GM19328 (cell line): Measurements from ENCODE around the gene GEN1.

Experiments used
- ATAC-seq: cut with Tn5 transposase; IDR thresholded peaks from one replicate; pipeline ENCODE4 v1.9.1; 2021; ENCODE audit warnings: mild to moderate bottlenecking, moderate library complexity; ENCODE audit not compliant: unreplicated experiment

Gene GEN1

DNA sequence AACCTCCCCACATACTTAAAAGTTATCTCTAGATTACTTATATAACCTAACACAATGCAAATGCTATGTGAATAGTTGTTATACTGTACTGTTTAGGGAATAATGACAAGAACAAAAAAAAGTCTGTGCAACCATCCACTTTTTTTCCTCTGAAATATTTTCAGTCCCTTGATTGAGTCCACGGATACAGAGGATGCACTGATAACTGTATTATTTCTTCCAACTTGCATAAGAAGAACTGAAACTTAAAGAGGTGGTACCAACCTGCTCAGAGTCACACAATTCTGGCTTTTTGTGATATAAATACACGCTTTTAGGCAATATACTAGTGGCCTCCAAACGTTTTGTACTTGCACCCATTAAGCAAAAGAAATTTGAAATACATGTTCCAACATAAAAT is 1.7 kb upstream of the GEN1 start:
- no peak for ATAC-seq

DNA sequence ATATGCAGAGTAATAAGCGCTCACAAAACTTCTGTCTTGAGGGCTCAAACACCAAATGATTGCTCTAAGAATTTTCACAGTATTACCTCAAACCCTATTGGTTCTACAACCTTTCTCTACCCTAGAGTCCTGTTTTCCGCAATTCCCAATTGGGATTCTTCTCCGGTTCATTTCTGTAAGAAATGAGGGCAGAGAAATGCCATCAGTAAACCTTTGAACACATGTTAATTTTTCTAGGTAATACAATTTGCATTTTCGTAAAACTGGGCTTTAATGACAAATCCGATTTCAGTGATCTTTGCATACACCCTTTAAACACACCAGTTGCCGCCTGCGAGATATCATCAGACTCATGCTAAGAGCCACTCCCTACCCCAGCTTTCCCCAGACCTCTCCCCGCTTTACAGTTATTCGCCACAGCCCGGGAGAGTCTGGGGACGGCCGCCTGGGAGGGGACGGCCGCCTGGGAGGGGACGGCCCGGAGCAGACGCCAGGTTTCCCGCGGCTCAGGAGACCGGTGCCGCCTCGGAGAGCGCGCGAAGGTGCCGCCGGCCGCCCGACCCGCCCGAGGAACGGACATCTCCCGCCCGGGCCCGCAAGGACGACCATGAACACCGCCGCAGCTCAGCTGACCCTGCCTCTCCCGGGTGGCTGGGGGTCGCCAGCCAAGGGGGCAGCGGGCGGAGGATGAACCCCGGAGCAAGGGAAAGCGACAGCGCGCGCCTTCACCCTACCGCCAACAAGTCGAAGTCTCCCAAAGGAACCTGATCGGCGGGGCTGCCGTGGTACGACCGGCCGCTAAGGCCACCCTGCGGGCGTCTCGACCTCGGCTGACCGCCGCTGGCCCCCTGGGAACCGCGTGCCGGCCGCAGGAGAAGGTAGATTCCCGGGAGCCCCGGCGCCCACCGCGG is 791 bp upstream of the GEN1 start:
- peak; percentile 30 for ATAC-seq

DNA sequence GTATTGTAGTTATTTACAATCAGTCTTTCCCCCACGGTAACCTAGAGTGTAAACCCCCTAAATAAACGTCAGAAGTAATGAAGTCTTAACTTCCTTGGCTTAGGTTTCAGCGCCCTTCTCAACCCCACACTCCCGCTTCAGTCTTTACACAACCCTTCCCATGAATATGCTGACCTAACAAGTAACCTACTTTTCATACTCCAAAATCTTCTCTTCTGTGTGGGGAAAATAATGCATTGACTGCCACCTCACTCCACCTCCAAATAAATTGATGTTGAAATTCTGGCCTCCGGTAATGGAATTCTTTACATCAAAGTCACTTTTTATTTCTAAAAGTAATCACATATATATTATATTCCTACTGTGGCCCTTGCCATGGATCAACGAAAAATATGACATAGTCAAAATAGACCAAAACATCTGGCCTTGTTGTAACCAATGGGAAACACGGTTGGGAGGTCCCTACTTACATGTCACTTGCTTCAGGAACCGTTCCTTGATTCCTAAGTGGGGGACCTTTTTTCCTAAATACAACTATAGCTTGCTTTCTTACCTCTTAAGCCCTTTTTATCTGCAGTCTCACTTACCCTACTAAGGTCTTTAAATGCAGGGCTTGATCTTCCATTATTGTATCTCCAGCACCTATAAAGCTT is 961 bp downstream of the GEN1 start:
- ATAC-seq, result no peak

DNA sequence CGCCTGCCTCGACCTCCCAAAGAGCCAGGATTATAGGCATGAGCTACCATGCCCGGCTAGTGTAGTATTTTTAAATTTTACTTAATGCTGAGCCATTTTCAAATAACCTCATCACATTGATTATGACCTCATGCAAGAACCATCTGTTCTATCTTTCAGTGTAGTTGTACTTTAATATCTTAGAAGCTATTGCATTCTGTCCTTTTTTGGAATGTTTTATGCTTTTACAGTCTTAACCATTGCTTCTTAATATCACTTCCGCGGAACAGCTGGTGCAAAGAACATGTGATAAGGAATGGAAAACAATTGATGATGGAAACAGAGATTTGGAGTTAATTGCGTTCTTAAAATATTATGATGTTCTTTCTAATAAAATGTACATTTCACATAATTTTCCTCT is 2.7 kb downstream of the GEN1 start:
- ATAC-seq, result no peak

DNA sequence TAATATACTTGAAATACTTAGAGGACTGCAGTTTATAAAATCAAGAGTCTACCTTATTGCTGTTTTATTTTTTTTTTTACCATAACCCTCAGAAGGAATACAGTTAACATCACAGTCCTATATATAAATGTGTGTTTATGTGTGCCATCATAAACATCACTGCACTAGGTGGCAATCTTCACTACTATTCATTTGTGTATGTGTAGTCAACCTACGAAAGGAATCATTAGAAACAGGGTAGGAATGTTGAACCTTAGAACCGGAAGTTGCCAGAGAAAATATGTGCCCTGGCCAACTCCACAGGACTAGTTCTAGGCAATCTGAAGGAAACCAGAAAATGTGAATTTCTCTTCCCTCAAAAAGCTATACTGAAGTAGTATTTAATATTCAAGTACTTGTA is 3.4 kb downstream of the GEN1 start:
- no peak for ATAC-seq

DNA sequence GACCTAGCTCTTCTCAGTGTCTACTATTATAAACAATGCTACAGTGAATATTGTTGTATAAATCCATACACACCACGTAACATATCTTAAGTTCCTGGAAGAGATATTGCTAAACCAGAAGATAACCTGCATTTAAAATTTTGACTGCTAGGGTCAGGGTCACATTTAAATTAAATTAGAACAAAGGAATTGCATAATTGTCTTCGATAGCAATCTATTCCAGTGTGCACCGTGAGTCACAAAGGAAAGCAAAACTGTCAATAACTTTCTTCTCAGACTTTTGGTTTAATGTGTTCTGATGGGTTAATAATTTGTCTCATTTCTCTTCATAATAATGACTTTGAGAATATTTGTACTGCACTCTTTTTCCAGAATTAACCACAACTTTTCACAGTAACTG is 4.2 kb downstream of the GEN1 start:
- ATAC-seq, result no peak

DNA sequence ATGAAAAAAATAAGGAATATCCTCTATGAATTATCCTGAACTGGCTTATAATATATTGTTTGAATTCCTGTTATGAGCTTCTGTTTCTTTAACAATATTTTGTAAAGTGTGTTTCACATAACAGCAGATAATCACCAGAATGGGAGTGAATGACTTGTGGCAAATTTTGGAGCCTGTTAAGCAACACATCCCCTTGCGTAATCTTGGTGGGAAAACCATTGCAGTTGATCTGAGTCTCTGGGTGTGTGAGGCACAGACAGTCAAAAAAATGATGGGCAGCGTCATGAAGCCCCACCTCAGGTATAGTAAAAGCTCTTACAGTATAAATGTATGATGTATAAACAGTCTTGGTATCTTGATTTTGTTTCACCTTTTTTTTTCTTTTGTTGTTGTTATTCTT is 5.9 kb downstream of the GEN1 start:
- ATAC-seq, result no peak

DNA sequence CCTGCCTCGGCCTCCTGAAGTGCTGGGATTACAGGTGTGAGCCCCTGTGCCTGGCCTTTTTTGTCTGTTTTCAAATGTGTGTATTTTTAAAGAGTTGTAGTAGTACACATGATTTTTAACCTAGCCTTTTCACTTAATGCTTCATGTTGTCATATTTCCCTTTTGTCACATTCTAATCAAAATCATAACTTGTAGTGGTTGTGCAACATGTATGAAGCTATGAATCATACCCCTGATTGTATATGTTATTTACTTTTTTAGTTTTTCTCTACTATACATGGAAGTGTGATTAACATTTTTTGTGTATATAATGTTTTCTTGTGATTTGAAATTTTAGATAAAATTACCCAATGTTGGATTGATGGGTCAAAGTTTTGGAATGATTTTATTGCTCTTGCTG is 8.5 kb downstream of the GEN1 start:
- ATAC-seq, result no peak

DNA sequence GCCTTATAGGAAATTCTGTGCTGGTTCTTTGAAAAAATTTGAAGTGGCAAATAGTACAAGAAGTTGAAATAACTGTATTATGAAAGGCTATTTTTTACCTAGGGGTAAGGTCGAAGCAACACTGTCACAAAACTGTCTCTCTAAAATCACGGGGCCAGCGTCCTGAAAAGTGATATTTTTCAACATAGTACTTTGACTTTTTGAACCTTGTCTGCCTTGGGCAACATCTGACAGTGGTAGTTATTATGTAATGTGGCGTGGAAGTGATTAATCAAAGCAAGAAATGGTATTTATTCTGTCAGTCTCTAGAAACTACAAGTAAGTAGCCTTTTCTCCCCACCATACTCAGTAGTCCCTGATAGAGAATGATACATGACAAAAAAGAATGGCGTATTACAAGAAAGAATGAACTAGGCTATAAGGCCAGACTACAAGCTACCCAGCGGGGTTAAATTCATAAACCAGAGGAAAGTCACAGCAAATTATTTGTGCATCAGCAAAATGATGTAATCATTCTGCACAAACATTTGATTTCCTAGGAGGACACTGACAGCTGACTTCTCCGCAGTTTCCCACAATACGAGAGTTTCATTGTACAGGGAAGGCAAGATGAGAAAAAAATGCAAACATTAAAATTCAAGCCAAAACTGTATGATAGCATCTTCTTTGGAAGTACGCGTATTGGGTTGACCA is 9.8 kb downstream of the GEN1 start:
- no peak for ATAC-seq

DNA sequence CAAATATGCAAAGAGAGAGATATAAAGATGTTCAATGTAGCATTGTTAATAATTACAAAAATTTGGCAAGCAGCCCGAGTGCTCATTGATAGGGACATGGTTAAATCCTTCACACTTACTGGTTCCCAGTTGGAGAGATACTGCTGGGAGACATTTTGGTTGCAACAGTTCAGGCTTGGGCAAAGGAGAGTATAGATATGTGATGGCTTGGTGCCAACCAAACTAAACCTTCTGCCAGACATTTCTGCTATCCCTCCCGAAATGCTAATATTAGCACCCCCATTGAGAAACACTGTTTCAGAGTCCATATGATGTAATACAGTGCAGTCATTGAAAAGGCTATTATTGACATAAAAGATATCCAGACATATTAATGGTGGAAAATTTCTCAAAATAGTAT is 11.5 kb downstream of the GEN1 start:
- no peak for ATAC-seq

DNA sequence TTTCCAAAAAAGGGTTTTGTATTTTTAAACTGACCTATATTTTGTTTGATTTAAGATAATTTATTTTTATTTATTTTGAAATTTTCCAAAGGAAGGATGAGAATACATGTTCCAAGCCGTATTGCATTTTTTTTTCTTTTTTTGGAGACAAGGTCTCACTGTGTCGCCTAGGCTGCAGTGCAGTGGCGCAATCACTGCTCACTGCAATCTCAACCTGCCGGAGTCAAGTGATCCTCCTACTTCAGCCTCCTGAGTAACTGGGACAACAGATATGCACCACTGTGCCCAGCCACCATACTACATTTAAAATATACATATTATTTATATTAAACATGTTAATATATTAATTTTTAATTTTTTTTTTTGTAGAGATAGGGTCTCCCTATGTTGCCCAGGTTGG is 15.0 kb downstream of the GEN1 start:
- ATAC-seq, result no peak

DNA sequence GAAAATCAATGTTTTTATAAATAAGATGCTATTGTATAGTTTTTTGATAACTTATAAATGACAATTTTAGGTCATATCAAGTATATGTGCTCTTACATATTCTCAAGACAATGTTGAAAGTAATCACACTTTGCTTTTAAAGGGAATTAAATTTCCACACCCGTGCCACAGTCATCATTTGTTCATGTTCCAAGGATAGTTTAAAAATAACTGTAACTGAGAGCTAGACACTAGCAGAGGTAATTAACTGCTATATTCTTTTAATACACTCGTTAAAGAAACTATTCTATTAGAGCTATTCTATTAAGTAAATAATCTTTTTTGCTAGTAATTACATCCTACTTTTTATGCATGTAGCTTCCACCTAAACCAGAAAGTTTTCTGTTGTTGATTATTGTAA is 18.0 kb downstream of the GEN1 start:
- ATAC-seq, result no peak

DNA sequence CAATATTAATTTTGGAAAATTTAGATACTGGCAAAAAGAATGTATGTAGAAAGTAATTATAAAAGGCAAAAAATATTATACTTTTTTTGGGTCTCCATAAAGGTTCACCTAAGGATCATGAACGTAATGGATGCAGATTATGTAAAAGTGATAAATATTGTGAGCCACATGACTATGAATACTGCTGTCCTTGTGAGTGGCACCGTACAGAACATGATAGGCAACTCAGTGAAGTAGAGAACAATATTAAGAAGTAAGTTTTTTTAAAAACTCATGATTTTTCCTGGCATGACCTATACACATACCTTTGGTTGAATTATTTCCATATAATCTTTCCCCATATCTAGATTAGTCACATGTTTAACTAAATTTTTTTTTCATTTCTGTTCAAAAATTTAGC is 18.6 kb downstream of the GEN1 start:
- no peak for ATAC-seq

DNA sequence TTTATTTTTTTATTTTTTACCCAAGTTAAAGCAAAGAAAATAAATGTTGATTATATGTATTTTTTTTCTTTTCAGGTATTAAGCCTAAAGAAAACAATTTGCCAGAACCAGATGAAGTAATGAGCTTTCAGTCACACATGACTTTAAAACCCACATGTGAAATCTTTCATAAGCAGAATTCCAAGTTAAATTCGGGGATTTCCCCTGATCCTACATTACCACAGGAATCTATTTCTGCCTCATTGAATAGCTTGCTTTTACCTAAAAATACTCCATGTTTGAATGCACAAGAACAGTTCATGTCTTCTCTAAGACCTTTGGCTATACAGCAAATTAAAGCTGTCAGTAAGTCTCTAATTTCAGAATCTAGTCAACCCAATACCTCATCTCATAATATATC is 26.6 kb downstream of the GEN1 start:
- ATAC-seq, result no peak

DNA sequence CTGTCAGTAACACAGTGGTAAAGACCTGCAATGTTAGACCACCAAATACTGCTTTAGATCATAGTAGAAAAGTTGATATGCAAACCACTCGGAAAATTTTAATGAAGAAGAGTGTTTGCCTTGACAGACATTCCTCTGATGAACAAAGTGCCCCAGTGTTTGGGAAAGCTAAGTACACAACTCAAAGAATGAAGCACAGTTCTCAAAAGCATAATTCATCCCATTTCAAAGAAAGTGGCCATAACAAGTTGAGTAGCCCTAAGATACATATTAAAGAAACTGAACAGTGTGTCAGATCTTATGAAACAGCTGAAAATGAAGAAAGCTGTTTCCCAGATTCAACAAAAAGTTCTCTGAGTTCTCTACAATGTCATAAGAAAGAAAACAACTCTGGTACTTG is 27.5 kb downstream of the GEN1 start:
- ATAC-seq, result no peak

DNA sequence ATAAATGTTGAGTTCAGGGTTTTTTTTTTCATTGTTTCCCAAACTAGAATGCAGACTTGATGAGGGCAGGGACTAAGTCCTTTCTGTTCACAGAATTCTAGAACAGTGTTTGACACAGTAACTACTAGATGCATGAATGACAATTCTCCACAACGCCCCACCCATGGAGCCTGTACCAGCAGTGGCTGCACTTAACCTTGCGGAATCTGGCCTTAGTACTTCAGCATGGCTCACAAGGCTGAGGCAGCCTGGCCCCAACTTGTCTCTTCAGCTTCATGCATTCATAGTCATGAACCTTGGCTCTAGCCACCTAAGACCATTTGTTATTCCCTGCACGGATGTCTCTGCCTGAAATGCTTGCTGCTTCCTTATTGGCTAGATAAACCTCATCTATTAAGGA is 32.8 kb downstream of the GEN1 start:
- no peak for ATAC-seq

DNA sequence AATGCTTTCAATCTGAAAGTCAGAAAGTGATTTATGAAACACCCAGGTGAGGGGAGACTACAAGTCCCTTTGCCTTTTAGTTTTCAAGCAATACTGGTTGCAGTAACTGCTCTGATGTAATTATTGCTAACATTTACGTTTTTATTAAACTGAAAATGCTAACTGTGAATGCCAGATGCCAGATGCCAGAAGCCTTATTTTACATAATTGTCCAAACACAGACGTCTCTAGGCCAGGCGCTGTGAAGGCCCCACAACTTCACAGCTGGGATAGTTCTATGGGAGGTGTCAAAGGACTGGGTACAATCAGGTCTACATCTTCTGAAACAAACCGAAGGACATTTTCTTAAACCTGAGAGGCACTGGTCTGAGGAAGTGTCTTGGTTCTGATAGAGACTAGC is 34.8 kb downstream of the GEN1 start:
- no peak for ATAC-seq

DNA sequence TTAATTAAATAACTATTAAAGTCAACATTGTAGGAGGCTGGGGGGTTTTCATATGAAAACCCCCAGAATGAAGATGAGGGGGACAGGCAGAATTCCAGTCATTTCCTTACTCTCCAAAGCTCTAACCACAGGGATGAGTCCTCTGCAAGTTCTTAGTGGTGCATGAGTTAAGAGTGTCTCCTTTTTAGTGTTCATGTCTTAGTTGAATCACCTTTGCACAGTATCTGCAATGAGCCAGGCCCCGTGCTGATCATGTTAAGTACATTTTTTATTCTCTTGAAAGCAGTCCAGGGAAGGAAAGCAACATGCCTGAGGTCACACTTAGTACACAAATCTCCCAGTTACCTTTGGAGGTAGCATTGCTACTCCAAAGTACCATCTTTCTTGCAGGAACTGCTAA is 36.6 kb downstream of the GEN1 start:
- no peak for ATAC-seq

DNA sequence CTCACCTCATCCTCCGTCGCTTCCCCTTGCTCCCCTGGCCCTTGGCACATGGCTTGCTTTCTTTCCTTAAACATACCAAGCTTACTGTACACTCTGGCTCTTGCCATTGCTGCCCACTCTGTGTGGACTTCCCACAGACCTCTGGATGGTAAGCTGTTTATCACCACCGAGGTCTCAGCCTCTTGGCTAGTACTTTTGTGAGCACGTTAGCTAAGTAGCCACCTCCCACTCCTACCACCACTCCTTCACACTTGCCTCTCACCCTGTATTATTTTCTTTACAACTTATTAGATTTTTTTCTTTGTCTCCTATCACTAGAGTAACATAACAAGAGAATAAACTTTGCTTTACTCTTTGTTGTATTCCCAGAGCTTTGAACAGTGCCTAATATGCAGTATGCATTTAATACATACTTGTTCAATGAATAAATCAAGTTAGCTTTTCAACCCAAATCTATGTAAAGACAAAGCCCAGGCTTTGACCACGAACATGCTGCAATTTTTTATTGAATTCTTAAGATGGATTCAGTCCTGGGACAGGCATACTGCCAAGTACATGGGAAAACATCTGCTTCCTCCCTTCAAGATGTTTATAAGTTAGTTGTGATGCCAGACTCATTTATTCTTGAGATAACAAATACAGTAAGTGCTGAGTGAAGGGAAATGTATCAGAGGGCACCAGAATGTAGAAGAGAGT is 37.3 kb downstream of the GEN1 start:
- ATAC-seq, result no peak

DNA sequence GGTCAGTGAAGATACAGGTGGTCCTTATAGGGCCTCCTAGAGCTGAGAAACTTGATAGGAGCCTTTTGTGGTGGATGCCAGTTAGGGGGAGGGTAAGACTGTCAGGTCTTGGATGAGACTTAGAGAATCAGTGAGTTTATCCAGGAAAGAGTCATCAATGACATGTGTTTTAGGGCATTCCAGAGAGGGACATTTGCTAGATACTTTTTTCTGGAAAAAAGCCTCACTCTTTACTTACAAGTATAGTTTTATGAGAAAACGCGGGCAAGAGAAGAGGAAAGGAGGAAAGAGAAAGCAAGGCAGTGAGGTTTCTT is 37.8 kb downstream of the GEN1 start:
- ATAC-seq, result no peak

DNA sequence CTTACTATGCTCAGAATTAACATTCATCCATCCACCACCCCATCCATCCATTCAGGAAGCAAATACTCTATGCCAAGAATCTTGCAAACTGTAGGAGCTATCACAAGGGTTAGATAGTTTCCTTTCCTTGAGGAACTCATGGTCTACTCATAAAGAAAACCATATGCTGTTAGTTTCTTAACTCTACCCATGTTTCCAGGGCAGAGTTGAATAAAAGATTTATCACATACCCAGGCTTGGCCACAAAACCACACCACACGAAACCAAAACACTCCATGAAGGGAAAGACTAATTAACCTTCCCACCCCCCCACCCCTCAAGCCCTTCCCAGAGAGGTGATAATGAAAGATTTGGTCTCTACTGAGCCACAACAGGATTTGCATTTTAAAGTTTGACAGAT is 38.6 kb downstream of the GEN1 start:
- ATAC-seq, result no peak

DNA sequence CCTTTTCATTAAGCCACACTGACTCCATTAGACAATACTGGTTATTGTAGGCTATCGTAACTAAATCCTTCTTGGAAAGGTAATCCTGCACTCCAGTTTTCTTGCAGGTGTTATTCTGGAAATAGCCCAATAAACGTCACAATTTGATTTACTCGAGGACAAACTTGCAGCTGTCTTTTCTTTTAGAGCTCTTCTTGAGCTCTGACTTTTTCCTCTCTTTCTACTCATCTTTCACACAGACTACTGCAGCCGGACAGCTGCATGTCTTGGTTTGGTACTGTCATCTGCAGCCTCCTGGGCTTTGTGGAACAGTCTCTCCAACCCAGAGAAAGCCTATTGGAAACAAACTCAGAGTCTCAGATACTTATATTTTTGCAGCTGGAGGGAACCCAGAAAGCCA is 39.4 kb downstream of the GEN1 start:
- no peak for ATAC-seq
